GM12878 (cell line): ENCODE measurements around the gene ACTA2. TPM values are rescaled to one million over a fixed set of nuclear protein-coding genes. Genes with fewer than 3 reads are reported as not detected.

ENCODE experiments used
- BACH1 ChIP-seq: fragments of 450-650 bp; IDR thresholded peaks from 2 replicates; pipeline ENCODE4 v1.6.1; 2017; ENCODE audit warnings: mild to moderate bottlenecking, borderline replicate concordance
- ESRRA ChIP-seq: IDR thresholded peaks from 2 replicates; pipeline ENCODE4 v1.6.1; 2012; ENCODE audit warnings: mild to moderate bottlenecking, low read length, improper control_type of control experiment
- EZH2 ChIP-seq: IDR thresholded peaks from 2 replicates; pipeline ENCODE4 v1.6.1; 2012; ENCODE audit warnings: low read depth, mild to moderate bottlenecking, control low read depth, inconsistent platforms, low read length, borderline replicate concordance; ENCODE audit not compliant: control insufficient read depth
- FOXK2 ChIP-seq: fragments of 450-650 bp; IDR thresholded peaks from 2 replicates; pipeline ENCODE4 v1.6.1; 2017; ENCODE audit warnings: mild to moderate bottlenecking, moderate library complexity
- GABPA ChIP-seq: IDR thresholded peaks from 2 replicates; pipeline ENCODE4 v1.6.1; 2014; ENCODE audit warnings: antibody characterized with exemption, low read depth, mild to moderate bottlenecking, inconsistent platforms
- HDAC2 ChIP-seq: fragments of 200-600 bp; sonication (generic); IDR thresholded peaks from 2 replicates; pipeline ENCODE4 v1.6.1; 2017
- IKZF2 ChIP-seq, 2 experiments: fragments of 450-650 bp; IDR thresholded peaks; 2 replicates each; pipeline ENCODE4 v1.6.1; 2017; ENCODE audit warnings: mild to moderate bottlenecking in 2 of 2, moderate library complexity in 2 of 2
- LARP7 ChIP-seq: fragments of 450-650 bp; IDR thresholded peaks from 2 replicates; pipeline ENCODE4 v1.6.1; 2017; ENCODE audit warnings: mild to moderate bottlenecking
- MEF2A ChIP-seq: IDR thresholded peaks from 2 replicates; pipeline ENCODE4 v1.6.1; 2011; ENCODE audit warnings: low read depth, mild to moderate bottlenecking, low read length, moderate library complexity; ENCODE audit not compliant: insufficient read depth
- POLR2AphosphoS2 ChIP-seq: IDR thresholded peaks from 2 replicates; pipeline ENCODE4 v1.6.1; 2011; ENCODE audit warnings: low read depth, mild to moderate bottlenecking, low read length, improper control_type of control experiment, moderate library complexity
- RBBP5 ChIP-seq: fragments of 200-600 bp; sonication (generic); conservative IDR thresholded peaks from 2 replicates; pipeline ENCODE4 v1.6.1; 2016
- SIN3A ChIP-seq: IDR thresholded peaks from 2 replicates; pipeline ENCODE4 v1.6.1; 2012; ENCODE audit warnings: low read depth, low read length, improper control_type of control experiment
- ZBED1 ChIP-seq: IDR thresholded peaks from 2 replicates; pipeline ENCODE4 v1.6.1; 2016; ENCODE audit warnings: borderline replicate concordance
- polyA plus RNA-seq, 11 experiments: library from polyadenylated mRNA; depleted of rRNA in 4 of 11; unstranded in 6 of 11; stranded (reverse) in 5 of 11; fragments of >200 nt; fragmentation: Nextera tagmentation in 4 of 11; fragmentation: Illumina TruSeq in 1 of 11; extraction: Ambion mirVana in 4 of 11; extraction: Trizol in 1 of 11; gene quantifications; 1 replicate in 1 of 11; 2 replicates in 10 of 11; pipeline versions ENCODE4 v1.2.1 to v1.2.3, GENCODE V29; 2011 to 2016; ENCODE audit warnings: inconsistent platforms in 2 of 11, missing spikeins in 2 of 11, low read depth in 1 of 11
- total RNA-seq, 4 experiments: library from RNA; depleted of rRNA in 3 of 4; stranded (reverse); fragments of >200 nt in 3 of 4; fragmentation: Illumina TruSeq in 1 of 4; extraction: Trizol in 1 of 4; gene quantifications; 2 replicates each; pipeline versions ENCODE4 v1.2.1 to v1.2.3, GENCODE V29; 2013 to 2021
- TF ChIP-seq, protein P1 (sequence below): IDR thresholded peaks from 2 replicates; pipeline ENCODE4 v1.6.1; 2011; ENCODE audit warnings: mild to moderate bottlenecking, low read depth, low read length, moderate library complexity; ENCODE audit not compliant: insufficient replicate concordance
- TF ChIP-seq, protein P2 (sequence below): fragments of 450-650 bp; formaldehyde crosslinking; IDR thresholded peaks from 2 replicates; pipeline ENCODE4 v1.4.0; 2022; ENCODE audit warnings: mild to moderate bottlenecking, moderate library complexity

Gene ACTA2
- total and polyA plus RNA-seq, 10 of the 15 experiments (the other 5 are each of a cell fraction or from before 2014, with no cell fraction given), result 7.4 to 78.2 (median 32.4) TPM

DNA sequence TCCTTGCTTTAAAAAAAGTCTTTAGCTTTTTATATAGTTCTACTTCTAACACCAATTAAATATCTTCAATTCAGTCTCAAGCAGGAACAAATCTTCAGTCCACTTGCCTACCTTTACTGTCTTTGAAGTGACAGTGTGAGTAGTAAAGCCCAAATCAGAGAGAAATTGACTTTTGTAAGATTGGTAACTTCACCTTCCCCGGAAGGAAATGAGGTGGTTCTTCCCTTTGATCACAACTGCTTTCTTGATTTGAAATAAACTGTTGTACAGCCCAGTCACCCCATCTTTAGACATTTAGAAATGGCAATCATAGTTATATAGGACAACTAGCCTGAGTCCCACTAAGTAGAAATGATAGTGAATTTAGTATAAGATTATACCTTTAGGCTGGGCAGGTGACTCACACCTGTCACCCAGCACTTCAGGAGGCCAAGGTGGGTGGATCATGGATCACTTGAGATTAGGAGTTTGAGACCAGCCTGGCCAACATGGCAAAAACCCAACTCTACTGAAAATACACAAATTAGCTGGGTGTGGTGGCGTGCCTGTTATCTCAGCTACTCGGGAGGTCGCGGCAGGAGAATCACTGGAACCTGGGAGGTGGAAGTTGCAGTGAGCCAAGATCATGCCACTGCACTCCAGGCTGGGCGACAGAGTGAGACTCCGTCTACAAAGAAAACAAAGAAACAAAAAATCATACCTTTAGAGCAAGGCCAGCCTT is 42.7 kb upstream of the ACTA2 start (continued):
- TF ChIP-seq LARP7 (0 out of 2 replicates have a peak, but pooled peaks have one; percentile 45), EZH2 (no peak), BACH1 (0 out of 2 replicates have a peak, but pooled peaks have one; percentile 16), FOXK2 (no peak), HDAC2 (no peak), RBBP5 (no peak), IKZF2 (IDR thresholded peaks at IDR 0.05) (0 out of 4 replicates have a peak, but pooled peaks of 1 of the 2 experiments have one; percentile 29), ZBED1 (no peak), ESRRA (no peak), SIN3A (no peak), GABPA (no peak), POLR2AphosphoS2 (no peak), MEF2A (no peak)
- TF ChIP-seq, protein P1, sequence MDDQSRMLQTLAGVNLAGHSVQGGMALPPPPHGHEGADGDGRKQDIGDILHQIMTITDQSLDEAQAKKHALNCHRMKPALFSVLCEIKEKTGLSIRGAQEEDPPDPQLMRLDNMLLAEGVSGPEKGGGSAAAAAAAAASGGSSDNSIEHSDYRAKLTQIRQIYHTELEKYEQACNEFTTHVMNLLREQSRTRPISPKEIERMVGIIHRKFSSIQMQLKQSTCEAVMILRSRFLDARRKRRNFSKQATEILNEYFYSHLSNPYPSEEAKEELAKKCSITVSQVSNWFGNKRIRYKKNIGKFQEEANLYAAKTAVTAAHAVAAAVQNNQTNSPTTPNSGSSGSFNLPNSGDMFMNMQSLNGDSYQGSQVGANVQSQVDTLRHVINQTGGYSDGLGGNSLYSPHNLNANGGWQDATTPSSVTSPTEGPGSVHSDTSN, result no peak
- TF ChIP-seq, protein P2, sequence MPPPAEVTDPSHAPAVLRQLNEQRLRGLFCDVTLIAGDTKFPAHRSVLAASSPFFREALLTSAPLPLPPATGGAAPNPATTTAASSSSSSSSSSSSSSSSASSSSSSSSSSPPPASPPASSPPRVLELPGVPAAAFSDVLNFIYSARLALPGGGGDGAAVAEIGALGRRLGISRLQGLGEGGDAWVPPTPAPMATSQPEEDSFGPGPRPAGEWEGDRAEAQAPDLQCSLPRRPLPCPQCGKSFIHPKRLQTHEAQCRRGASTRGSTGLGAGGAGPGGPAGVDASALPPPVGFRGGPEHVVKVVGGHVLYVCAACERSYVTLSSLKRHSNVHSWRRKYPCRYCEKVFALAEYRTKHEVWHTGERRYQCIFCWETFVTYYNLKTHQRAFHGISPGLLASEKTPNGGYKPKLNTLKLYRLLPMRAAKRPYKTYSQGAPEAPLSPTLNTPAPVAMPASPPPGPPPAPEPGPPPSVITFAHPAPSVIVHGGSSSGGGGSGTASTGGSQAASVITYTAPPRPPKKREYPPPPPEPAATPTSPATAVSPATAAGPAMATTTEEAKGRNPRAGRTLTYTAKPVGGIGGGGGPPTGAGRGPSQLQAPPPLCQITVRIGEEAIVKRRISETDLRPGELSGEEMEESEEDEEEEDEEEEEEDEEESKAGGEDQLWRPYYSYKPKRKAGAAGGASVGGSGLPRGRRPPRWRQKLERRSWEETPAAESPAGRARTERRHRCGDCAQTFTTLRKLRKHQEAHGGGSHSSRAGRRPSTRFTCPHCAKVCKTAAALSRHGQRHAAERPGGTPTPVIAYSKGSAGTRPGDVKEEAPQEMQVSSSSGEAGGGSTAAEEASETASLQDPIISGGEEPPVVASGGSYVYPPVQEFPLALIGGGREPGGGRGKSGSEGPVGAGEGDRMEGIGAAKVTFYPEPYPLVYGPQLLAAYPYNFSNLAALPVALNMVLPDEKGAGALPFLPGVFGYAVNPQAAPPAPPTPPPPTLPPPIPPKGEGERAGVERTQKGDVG (CRISPR knock-in tag), result no peak
